Ovary (tissue), 3 donors: ENCODE results near the gene NES.

Experiments used
- CTCF ChIP-seq, 3 donors: fragments of 450-650 bp in 2 of 3; fragments of 200-600 bp in 1 of 3; IDR thresholded peaks; one replicate each; pipeline versions ENCODE4 v1.5.1 to v1.8.0; 2016 to 2022; ENCODE audit warnings: antibody characterized with exemption in 3 of 3, mild to moderate bottlenecking in 1 of 3
- EP300 ChIP-seq: sonication (generic); formaldehyde crosslinking; IDR thresholded peaks from one replicate; pipeline ENCODE4 v1.6.1; 2017; ENCODE audit warnings: antibody characterized with exemption
- POLR2A ChIP-seq: fragments of 450-650 bp; IDR thresholded peaks from one replicate; pipeline ENCODE4 v1.6.1; 2017; ENCODE audit warnings: antibody characterized with exemption, mild to moderate bottlenecking, moderate library complexity
- donor health status: DM: no; HTN: no; CAD: no.

- TF ChIP-seq CTCF (IDR thresholded peaks at IDR 0.05) (no peak), POLR2A (no peak), EP300 (no peak)
These were observed at the start of gene NES for GRCh38 chr1:156676820-156677615.
